ENCODE data around the gene PMS1. TPM values are rescaled to one million over a fixed set of nuclear protein-coding genes. Genes with fewer than 3 reads are reported as not detected.

Gene PMS1
- total and polyA plus RNA-seq, 2 donors (not counting 1 experiment from before 2014, with no cell fraction given) = 14.9 to 44.2 TPM

- H3K27me3 Mint-ChIP-seq = no peaks in the 10 kb centered on the region
- no peak overlapping the region for H3K4me2 ChIP-seq (replicated peaks; ENCODE audit: low read depth, low read length, poor library complexity, severe bottlenecking)
- intact Hi-C loops (cut with micrococcal nuclease) = no loop called here
- H3K27ac ChIP-seq (ENCODE audit: low read length in 2 of 2) = no peak overlapping the region
- no peaks in the 10 kb centered on the region for H4K20me1 ChIP-seq (ENCODE audit: control insufficient read depth, insufficient read depth, low read length, poor library complexity, severe bottlenecking)
- no peak overlapping the region for H3K4me3 ChIP-seq (ENCODE audit: control extremely low read depth in 1 of 5, extremely low read depth in 1 of 5, insufficient read depth in 1 of 5, low read depth in 2 of 5, low read length in 4 of 5)
- WGBS (ENCODE audit: insufficient coverage) = 100% methylated on average over 2 of the region's 2 CpGs
- H3K4me1 Mint-ChIP-seq = peaks cover 9% of the 10 kb centered on the region
- no peak overlapping the region for H3K4me3 Mint-ChIP-seq
- TF ChIP-seq CTCF (IDR thresholded peaks at IDR 0.05) (no peak), EZH2 (IDR thresholded peaks at IDR 0.05; ENCODE audit: borderline replicate concordance, insufficient read depth, low read depth, low read length, poor library complexity, severe bottlenecking) (no peak)
- DNase-seq (no peak), ATAC-seq (ENCODE audit: low read depth) (no peak)
- H3K4me1 ChIP-seq (ENCODE audit: control insufficient read depth in 2 of 2, insufficient read depth in 2 of 2, low read length in 2 of 2) = peaks cover 5 to 9% of the 10 kb centered on the region in 2 donors
- no peak overlapping the region for H3K9ac ChIP-seq (ENCODE audit: low read length)
- CTCF ChIA-PET = no interaction called here
- H3K9me3 ChIP-seq (ENCODE audit: control extremely low read depth in 1 of 3, control insufficient read depth in 2 of 3, insufficient read depth in 1 of 3, low read length in 2 of 3) = peaks cover 0 to 8% (median 0%) of the 10 kb centered on the region in 3 donors
- H2AFZ ChIP-seq (ENCODE audit: insufficient read depth, low read depth, low read length, poor library complexity, severe bottlenecking) = no peak overlapping the region
- POLR2A ChIA-PET = no interaction called here
- H3K27ac Mint-ChIP-seq = no peak overlapping the region
- no peaks in the 10 kb centered on the region for H3K79me2 ChIP-seq (ENCODE audit: control insufficient read depth, insufficient read depth, low read length)
- no peaks in the 10 kb centered on the region for H3K27me3 ChIP-seq (replicated peaks in 1 of 4; ENCODE audit: control extremely low read depth in 1 of 4, control insufficient read depth in 3 of 4, insufficient read depth in 4 of 4, low read length in 3 of 4)
- peaks cover 4% of the 10 kb centered on the region for H3K9me3 Mint-ChIP-seq (ENCODE audit: insufficient read depth)
- no peaks in the 10 kb centered on the region for H3K36me3 ChIP-seq (replicated peaks in 1 of 2; ENCODE audit: control extremely low read depth in 1 of 2, control insufficient read depth in 1 of 2, extremely low read depth in 1 of 2, insufficient read depth in 2 of 2, low read length in 1 of 2)
Measured at GRCh38 chr2:189880429-189880828, 96.2 kb downstream of the PMS1 start.

GRCh38 chr2:189880832-189881492, 96.7 kb downstream of the PMS1 start:
- peaks cover 0 to 8% (median 0%) of the 10 kb centered on the region in 3 donors for H3K9me3 ChIP-seq (ENCODE audit: control extremely low read depth in 1 of 3, control insufficient read depth in 2 of 3, insufficient read depth in 1 of 3, low read length in 2 of 3)
- peaks cover 4% of the 10 kb centered on the region for H3K9me3 Mint-ChIP-seq (ENCODE audit: insufficient read depth)
- no peak overlapping the region for H3K4me2 ChIP-seq (replicated peaks; ENCODE audit: low read depth, low read length, poor library complexity, severe bottlenecking)
- no peak overlapping the region for H3K4me3 ChIP-seq (ENCODE audit: control extremely low read depth in 1 of 5, extremely low read depth in 1 of 5, insufficient read depth in 1 of 5, low read depth in 2 of 5, low read length in 4 of 5)
- ATAC-seq (ENCODE audit: low read depth) (no peak), DNase-seq (no peak)
- H3K27ac ChIP-seq (ENCODE audit: low read length in 2 of 2) = no peak overlapping the region
- ChIA-PET CTCF (interaction anchor here (0.5 kb wide), 1 partner anchor 211 kb away, joined by 3 read pairs; no protein-coding TSS in a partner anchor), POLR2A (no interaction called here)
- H3K4me1 ChIP-seq (ENCODE audit: control insufficient read depth in 2 of 2, insufficient read depth in 2 of 2, low read length in 2 of 2) = peaks cover 3 to 4% of the 10 kb centered on the region in 2 donors
- no peak overlapping the region for H2AFZ ChIP-seq (ENCODE audit: insufficient read depth, low read depth, low read length, poor library complexity, severe bottlenecking)
- no peaks in the 10 kb centered on the region for H3K36me3 ChIP-seq (replicated peaks in 1 of 2; ENCODE audit: control extremely low read depth in 1 of 2, control insufficient read depth in 1 of 2, extremely low read depth in 1 of 2, insufficient read depth in 2 of 2, low read length in 1 of 2)
- no peak overlapping the region for H3K27ac Mint-ChIP-seq
- peaks cover 8% of the 10 kb centered on the region for H3K4me1 Mint-ChIP-seq
- TF ChIP-seq CTCF (IDR thresholded peaks at IDR 0.05) = no peak
- TF ChIP-seq EZH2 (IDR thresholded peaks at IDR 0.05; ENCODE audit: borderline replicate concordance, insufficient read depth, low read depth, low read length, poor library complexity, severe bottlenecking) = no peak
- H3K4me3 Mint-ChIP-seq = no peak overlapping the region
- intact Hi-C loops (cut with micrococcal nuclease) = no loop called here
- no peaks in the 10 kb centered on the region for H4K20me1 ChIP-seq (ENCODE audit: control insufficient read depth, insufficient read depth, low read length, poor library complexity, severe bottlenecking)
- WGBS (ENCODE audit: insufficient coverage) = no CpG with 5 or more reads among the region's 5 CpGs
- H3K79me2 ChIP-seq (ENCODE audit: control insufficient read depth, insufficient read depth, low read length) = no peaks in the 10 kb centered on the region
- H3K9ac ChIP-seq (ENCODE audit: low read length) = no peak overlapping the region
- no peaks in the 10 kb centered on the region for H3K27me3 Mint-ChIP-seq
- no peaks in the 10 kb centered on the region for H3K27me3 ChIP-seq (replicated peaks in 1 of 4; ENCODE audit: control extremely low read depth in 1 of 4, control insufficient read depth in 3 of 4, insufficient read depth in 4 of 4, low read length in 3 of 4)
